A673 (cell line): ENCODE data around the gene CLEC4F. TPM values are rescaled to one million over a fixed set of nuclear protein-coding genes. Genes with fewer than 3 reads are reported as not detected.

Source experiments
- BruUV-seq: library from RNA; stranded (reverse); fragments of 400-500 nt; replicated peaks from 2 replicates; lab custom pipeline; 2021; lab: Mats Ljungman, UMichigan
- CTCF ChIA-PET: fragments of 300-600 bp; sonication (Branson Sonifier 250); formaldehyde crosslinking; loops from one replicate; lab custom pipeline; 2022; ENCODE audit warnings: antibody characterized with exemption; lab: Charles Lee
- POLR2A ChIA-PET: fragments of 300-600 bp; sonication (Branson Sonifier 250); formaldehyde crosslinking; loops from one replicate; lab custom pipeline; 2022; ENCODE audit warnings: antibody characterized with exemption; ENCODE audit not compliant: low non-redundant PET; lab: Charles Lee
- DNase-seq: peaks from one replicate; pipeline ENCODE4 v3.0.0-alpha.2; 2015; ENCODE audit warnings: low spot score
- H3K27ac ChIP-seq: fragments of 200-600 bp; sonication (generic); 2 replicates; pipeline ENCODE4 v1.5.1; 2016; ENCODE audit warnings: mixed run types, low read depth, mild to moderate bottlenecking, mixed read lengths, antibody characterized with exemption, low read length; ENCODE audit not compliant: poor library complexity, severe bottlenecking
- H3K27me3 ChIP-seq: fragments of 200-600 bp; sonication (generic); replicated peaks from 2 replicates; pipeline ENCODE4 v1.6.1; 2017; ENCODE audit warnings: mixed run types, low read depth, mild to moderate bottlenecking, mixed read lengths, antibody characterized with exemption, low read length; ENCODE audit not compliant: insufficient read depth, poor library complexity
- H3K36me3 ChIP-seq: fragments of 200-600 bp; sonication (generic); 2 replicates; pipeline ENCODE4 v1.6.1; 2016; ENCODE audit warnings: mixed run types, mild to moderate bottlenecking, mixed read lengths, antibody characterized with exemption, low read length; ENCODE audit not compliant: insufficient read depth, poor library complexity, severe bottlenecking
- H3K4me1 ChIP-seq: fragments of 200-600 bp; sonication (generic); 2 replicates; pipeline ENCODE4 v1.6.1; 2017; ENCODE audit warnings: mixed run types, mild to moderate bottlenecking, mixed read lengths, antibody characterized with exemption, low read length; ENCODE audit not compliant: insufficient read depth, poor library complexity, severe bottlenecking
- H3K4me3 ChIP-seq: fragments of 200-600 bp; sonication (generic); 2 replicates; pipeline ENCODE4 v1.5.1; 2016; ENCODE audit warnings: low read depth, mixed run types, mild to moderate bottlenecking, mixed read lengths, low read length; ENCODE audit not compliant: poor library complexity, severe bottlenecking
- H3K9me3 ChIP-seq: fragments of 200-600 bp; sonication (generic); 2 replicates; pipeline ENCODE4 v1.6.1; 2016; ENCODE audit warnings: mixed run types, low read depth, mild to moderate bottlenecking, mixed read lengths, antibody characterized with exemption, low read length; ENCODE audit not compliant: poor library complexity, severe bottlenecking
- CTCF ChIP-seq: fragments of 300-800, 200-600 bp; sonication (generic); conservative IDR thresholded peaks from 2 replicates; pipeline ENCODE4 v1.5.1; 2017; ENCODE audit warnings: low read depth, mild to moderate bottlenecking, antibody characterized with exemption, low read length, moderate library complexity, mixed read lengths
- EZH2 ChIP-seq: fragments of 200-600 bp; sonication (generic); IDR thresholded peaks from 2 replicates; pipeline ENCODE4 v1.6.1; 2017; ENCODE audit warnings: borderline replicate concordance, low read depth, mild to moderate bottlenecking, mixed read lengths, antibody characterized with exemption, low read length; ENCODE audit not compliant: poor library complexity, severe bottlenecking
- intact Hi-C: fragments of 100-400 bp; cut with micrococcal nuclease; formaldehyde crosslinking; loops from one replicate; pipeline ENCODE4 v1.10.0; 2022; ENCODE audit not compliant: unreplicated experiment
- total RNA-seq: library from RNA; stranded (reverse); gene quantifications from 2 replicates; pipeline ENCODE4 v1.2.3, GENCODE V29; 2021

Gene CLEC4F
- total RNA-seq, 1 experiment from 2014 or later, result 0.67 TPM

GRCh38 chr2:70807828-70808118, 12.6 kb downstream of the CLEC4F start:
- no peak overlapping the region for H3K4me3 ChIP-seq
- no peaks in the 10 kb centered on the region for H3K9me3 ChIP-seq
- BruUV-seq, result no TSS peak
- no peaks in the 10 kb centered on the region for H3K27me3 ChIP-seq
- H3K27ac ChIP-seq, result no peak overlapping the region
- H3K36me3 ChIP-seq, result no peaks in the 10 kb centered on the region
- H3K4me1 ChIP-seq, result no peaks in the 10 kb centered on the region
- ChIA-PET CTCF (no interaction called here), POLR2A (no interaction called here)
- DNase-seq, result no peak
- intact Hi-C loops, result no loop called here
- no peak for TF ChIP-seq EZH2
- no peak for TF ChIP-seq CTCF

- CTCF ChIA-PET, result no interaction called here
- BruUV-seq, result no TSS peak
- H3K27me3 ChIP-seq, result no peaks in the 10 kb centered on the region
- intact Hi-C loops, result no loop called here
- no peaks in the 10 kb centered on the region for H3K4me1 ChIP-seq
- H3K36me3 ChIP-seq, result no peaks in the 10 kb centered on the region
- no peaks in the 10 kb centered on the region for H3K9me3 ChIP-seq
- DNase-seq, result no peak
- H3K27ac ChIP-seq, result no peak overlapping the region
- TF ChIP-seq EZH2, result no peak
- TF ChIP-seq CTCF, result no peak
- POLR2A ChIA-PET, result no interaction called here
- H3K4me3 ChIP-seq, result no peak overlapping the region
Measured at GRCh38 chr2:70807102-70807827, 13.1 kb downstream of the CLEC4F start.

- no peak overlapping the region for H3K4me3 ChIP-seq
- no peak for TF ChIP-seq CTCF
- no peak for TF ChIP-seq EZH2
- H3K27me3 ChIP-seq, result no peaks in the 10 kb centered on the region
- ChIA-PET CTCF (no interaction called here), POLR2A (no interaction called here)
- H3K4me1 ChIP-seq, result no peaks in the 10 kb centered on the region
- intact Hi-C loops, result no loop called here
- H3K36me3 ChIP-seq, result no peaks in the 10 kb centered on the region
- no peaks in the 10 kb centered on the region for H3K9me3 ChIP-seq
- DNase-seq, result no peak
- no peak overlapping the region for H3K27ac ChIP-seq
- BruUV-seq, result no TSS peak
Measured at GRCh38 chr2:70806620-70807019, 13.8 kb downstream of the CLEC4F start.
